Neuronal stem cell (in vitro differentiated cells): ENCODE measurements around the gene KANK2.
"Not testable (repeated sequence)": the region's sequence is repeated elsewhere in the genome, so short reads cannot be mapped to it uniquely, and the experiment has no call there.

Experiments used
- DNase-seq: peaks from one replicate; pipeline ENCODE4 v3.0.0-alpha.2; 2013; ENCODE audit warnings: low spot score
- H2AFZ ChIP-seq: one replicate; pipeline ENCODE4 v1.6.1; 2013; ENCODE audit warnings: mild to moderate bottlenecking, low read length, inconsistent platforms
- H2AK5ac ChIP-seq: 2 replicates; pipeline ENCODE4 v1.6.1; 2013; ENCODE audit warnings: low read depth, mild to moderate bottlenecking, inconsistent platforms, low read length, moderate library complexity, mixed read lengths
- H2BK120ac ChIP-seq: 2 replicates; pipeline ENCODE4 v1.6.1; 2013; ENCODE audit warnings: low read depth, mild to moderate bottlenecking, inconsistent platforms, low read length, moderate library complexity, mixed read lengths
- H2BK12ac ChIP-seq: one replicate; pipeline ENCODE4 v1.6.1; 2013; ENCODE audit warnings: low read length, inconsistent platforms
- H2BK15ac ChIP-seq: 2 replicates; pipeline ENCODE4 v1.6.1; 2013; ENCODE audit warnings: mild to moderate bottlenecking, low read length, inconsistent platforms, mixed read lengths
- H2BK5ac ChIP-seq: one replicate; pipeline ENCODE4 v1.6.1; 2013; ENCODE audit warnings: inconsistent platforms, mild to moderate bottlenecking, low read length, moderate library complexity
- H3K14ac ChIP-seq: one replicate; pipeline ENCODE4 v1.6.1; 2013; ENCODE audit warnings: low read length, inconsistent platforms
- H3K18ac ChIP-seq: 2 replicates; pipeline ENCODE4 v1.6.1; 2013; ENCODE audit warnings: low read length, inconsistent platforms
- H3K23ac ChIP-seq: 2 replicates; pipeline ENCODE4 v1.6.1; 2013; ENCODE audit warnings: low read depth, mild to moderate bottlenecking, mixed read lengths, low read length, inconsistent platforms; ENCODE audit not compliant: poor library complexity
- H3K27ac ChIP-seq: replicated peaks from 3 replicates; pipeline ENCODE4 v1.5.1; 2013; ENCODE audit warnings: low read length, inconsistent platforms
- H3K27me3 ChIP-seq, 3 experiments: 2 replicates each; pipeline ENCODE4 v1.6.1; 2013; ENCODE audit warnings: low read length in 3 of 3, mild to moderate bottlenecking in 2 of 3, inconsistent platforms in 1 of 3, low read depth in 1 of 3, mixed read lengths in 1 of 3, moderate library complexity in 1 of 3; ENCODE audit not compliant: control insufficient read depth in 3 of 3, insufficient read depth in 3 of 3
- H3K36me3 ChIP-seq, 2 donors: replicated peaks in 1 of 2; 2 replicates each; pipeline ENCODE4 v1.6.1; 2013; ENCODE audit warnings: low read length in 2 of 2; ENCODE audit not compliant: control insufficient read depth in 2 of 2, insufficient read depth in 2 of 2
- H3K4ac ChIP-seq: 2 replicates; pipeline ENCODE4 v1.6.1; 2013; ENCODE audit warnings: inconsistent platforms, mild to moderate bottlenecking, low read length, moderate library complexity
- H3K4me1 ChIP-seq, 2 donors: 1 replicate in 1 of 2; 2 replicates in 1 of 2; pipeline ENCODE4 v1.6.1; 2013; ENCODE audit warnings: low read length in 2 of 2, low read depth in 1 of 2; ENCODE audit not compliant: control insufficient read depth in 2 of 2, insufficient read depth in 1 of 2
- H3K4me2 ChIP-seq: one replicate; pipeline ENCODE4 v1.6.1; 2013; ENCODE audit warnings: mild to moderate bottlenecking, low read length, inconsistent platforms; ENCODE audit not compliant: insufficient read depth, poor library complexity, severe bottlenecking
- H3K4me3 ChIP-seq, 2 donors: 2 replicates each; pipeline ENCODE4 v1.5.1; 2013; ENCODE audit warnings: low read length in 2 of 2, mild to moderate bottlenecking in 2 of 2, inconsistent platforms in 1 of 2, moderate library complexity in 1 of 2
- H3K79me1 ChIP-seq: one replicate; pipeline ENCODE4 v1.6.1; 2013; ENCODE audit warnings: low read depth, mild to moderate bottlenecking, inconsistent platforms, low read length, moderate library complexity
- H3K9ac ChIP-seq: one replicate; pipeline ENCODE4 v1.6.1; 2013; ENCODE audit warnings: mild to moderate bottlenecking, low read depth, low read length, inconsistent platforms; ENCODE audit not compliant: poor library complexity
- H3K9me3 ChIP-seq, 2 donors: replicated peaks in 1 of 2; 2 replicates each; pipeline versions ENCODE3 to v1.6.1; 2013; ENCODE audit warnings: low read length in 2 of 2, mild to moderate bottlenecking in 2 of 2, inconsistent platforms in 1 of 2, low read depth in 1 of 2, mixed read lengths in 1 of 2, moderate library complexity in 1 of 2; ENCODE audit not compliant: control insufficient read depth in 2 of 2, insufficient read depth in 1 of 2
- H4K8ac ChIP-seq: one replicate; pipeline ENCODE4 v1.6.1; 2013; ENCODE audit warnings: low read depth, mild to moderate bottlenecking, inconsistent platforms, low read length, moderate library complexity
- H4K91ac ChIP-seq: one replicate; pipeline ENCODE4 v1.6.1; 2013; ENCODE audit warnings: low read length, low read depth, mild to moderate bottlenecking, inconsistent platforms; ENCODE audit not compliant: poor library complexity
- WGBS, 2 donors: extraction: QIAGEN DNeasy Blood & Tissue Kit; methylation state at CpG; one replicate each; pipeline ENCODE4 v1.1.7; 2013; ENCODE audit warnings: missing lambda C conversion rate in 2 of 2, mixed read lengths in 1 of 2; ENCODE audit not compliant: insufficient read length in 2 of 2, insufficient replicate concordance in 1 of 2; ENCODE audit errors: extremely low coverage in 2 of 2; 5-methylcytosine and 5-hydroxymethylcytosine counted together

KANK2 gene

DNA sequence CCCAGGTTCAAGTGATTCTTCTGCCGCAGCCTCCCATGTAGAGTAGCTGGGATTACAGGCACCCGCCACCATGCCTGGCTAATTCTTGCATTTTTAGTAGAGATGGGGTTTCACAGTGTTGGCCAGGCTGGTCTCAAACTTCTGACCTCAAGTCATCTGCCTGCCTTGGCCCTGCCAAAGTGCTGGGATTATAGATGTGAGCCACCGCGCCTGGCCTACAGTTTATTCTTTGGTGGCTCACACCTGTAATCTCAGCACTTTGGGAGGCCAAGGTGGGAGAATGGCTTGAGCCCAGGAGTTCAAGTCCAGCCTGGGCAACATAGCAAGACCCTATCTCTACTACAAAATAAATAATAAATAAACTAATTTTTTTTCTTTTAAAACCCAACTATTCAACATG is 73.2 kb downstream of the KANK2 start:
- H3K4me1 ChIP-seq, H3K4ac ChIP-seq, H2BK5ac ChIP-seq, H3K27ac ChIP-seq, H4K8ac ChIP-seq, H3K79me1 ChIP-seq, H2BK120ac ChIP-seq, H2AFZ ChIP-seq, H3K4me3 ChIP-seq, H3K18ac ChIP-seq, H4K91ac ChIP-seq, H3K9me3 ChIP-seq, H3K14ac ChIP-seq, H2BK15ac ChIP-seq, H3K27me3 ChIP-seq, H3K9ac ChIP-seq, H3K4me2 ChIP-seq, H2AK5ac ChIP-seq, H3K23ac ChIP-seq, H2BK12ac ChIP-seq, DNase-seq: not testable (repeated sequence)
- peaks cover 58 to 93% of the 10 kb centered on the region in 2 donors for H3K36me3 ChIP-seq
- WGBS, 2 donors = no CpG with 5 or more reads among the region's 4 CpGs

GRCh38 chr19:11123114-11123513 is 74.2 kb downstream of the KANK2 start:
- H2BK15ac ChIP-seq = no peak overlapping the region
- H3K9ac ChIP-seq = no peak overlapping the region
- no peak overlapping the region for H2BK12ac ChIP-seq
- H3K27ac ChIP-seq = no peak overlapping the region
- peaks cover 60 to 92% of the 10 kb centered on the region in 2 donors for H3K36me3 ChIP-seq
- no CpG with 5 or more reads among the region's 13 CpGs for WGBS, 2 donors
- H2BK5ac ChIP-seq = no peak overlapping the region
- no peak overlapping the region for H3K14ac ChIP-seq
- no peak for DNase-seq
- H3K4ac ChIP-seq = no peak overlapping the region
- no peaks in the 10 kb centered on the region for H3K4me1 ChIP-seq
- H2BK120ac ChIP-seq = no peak overlapping the region
- peaks cover 0 to 4% of the 10 kb centered on the region in 2 donors for H3K9me3 ChIP-seq
- no peaks in the 10 kb centered on the region for H3K27me3 ChIP-seq
- H2AFZ ChIP-seq = no peak overlapping the region
- no peak overlapping the region for H4K91ac ChIP-seq
- no peak overlapping the region for H2AK5ac ChIP-seq
- H3K18ac ChIP-seq = no peak overlapping the region
- peaks cover 4% of the 10 kb centered on the region for H3K79me1 ChIP-seq
- no peak overlapping the region for H3K4me2 ChIP-seq
- H3K4me3 ChIP-seq = no peak overlapping the region
- H3K23ac ChIP-seq = no peak overlapping the region
- no peak overlapping the region for H4K8ac ChIP-seq

DNA sequence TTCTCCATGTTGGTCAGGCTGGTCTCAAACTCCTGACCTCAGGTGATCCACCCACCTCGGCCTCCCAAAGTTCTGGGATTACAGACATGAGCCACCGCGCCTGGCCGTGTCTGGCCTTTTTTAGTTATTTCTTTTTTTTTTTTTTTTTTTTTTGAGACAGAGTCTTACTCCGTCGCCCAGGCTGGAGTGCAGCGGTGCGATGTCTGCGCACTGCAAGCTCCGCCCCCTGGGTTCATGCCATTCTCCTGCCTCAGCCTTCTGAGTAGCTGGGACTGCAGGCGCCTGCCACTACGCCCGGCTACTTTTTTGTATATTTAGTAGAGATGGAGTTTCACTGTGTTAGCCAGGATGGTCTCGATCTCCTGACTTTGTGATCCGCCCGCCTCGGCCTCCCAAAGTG is 75.4 kb downstream of the KANK2 start:
- not testable (repeated sequence) for H3K14ac ChIP-seq, H3K27me3 ChIP-seq
- peaks cover 59 to 92% of the 10 kb centered on the region in 2 donors for H3K36me3 ChIP-seq

GRCh38 chr19:11116507-11116906 is 80.8 kb downstream of the KANK2 start:
- Histone ChIP-seq H2BK15ac (no peak overlapping the region), H3K27me3 (no peaks in the 10 kb centered on the region), H3K4ac (no peak overlapping the region), H2BK12ac (no peak overlapping the region), H2BK120ac (no peak overlapping the region), H4K91ac (no peak overlapping the region), H2AFZ (no peak overlapping the region), H3K9me3 (peaks cover 0 to 2% of the 10 kb centered on the region in 2 donors), H3K36me3 (peaks cover 71 to 97% of the 10 kb centered on the region in 2 donors), H3K4me1 (no peaks in the 10 kb centered on the region), H4K8ac (peak overlapping the region; percentile 82), H3K9ac (no peak overlapping the region), H2BK5ac (peak overlapping the region; percentile 39), H3K23ac (no peak overlapping the region), H2AK5ac (no peak overlapping the region), H3K4me2 (no peak overlapping the region), H3K18ac (no peak overlapping the region), H3K27ac (no peak overlapping the region), H3K14ac (no peak overlapping the region), H3K4me3 (no peak overlapping the region), H3K79me1 (peaks cover 9% of the 10 kb centered on the region)
- no CpG with 5 or more reads among the region's 9 CpGs for WGBS, 2 donors
- no peak for DNase-seq

More for the DNA sequence above, 75.4 kb downstream of the KANK2 start:
- not testable (repeated sequence) for H3K9me3 ChIP-seq, H3K18ac ChIP-seq, H2BK5ac ChIP-seq, DNase-seq, H3K4me2 ChIP-seq, H3K4me1 ChIP-seq, H3K9ac ChIP-seq, H3K23ac ChIP-seq, H3K79me1 ChIP-seq, H2AFZ ChIP-seq, H2BK12ac ChIP-seq, H3K4me3 ChIP-seq, H2BK15ac ChIP-seq, H4K8ac ChIP-seq, H3K4ac ChIP-seq, H3K27ac ChIP-seq, H2AK5ac ChIP-seq, H2BK120ac ChIP-seq, H4K91ac ChIP-seq
- WGBS, 2 donors = no CpG with 5 or more reads among the region's 17 CpGs
